ENCODE results near the gene CAPN7.

GRCh38 chr3:15263926-15264325 lies 57.9 kb downstream of the CAPN7 start:
- TF ChIP-seq CTCF (IDR thresholded peaks at IDR 0.05) = no peak
- TF ChIP-seq POLR2A (IDR thresholded peaks at IDR 0.05) = no peak
